HG03521 (cell line): Measurements from ENCODE around the gene FHIT.

Source experiments
- ATAC-seq: cut with Tn5 transposase; IDR thresholded peaks from one replicate; pipeline ENCODE4 v1.9.1; 2021; ENCODE audit warnings: mild to moderate bottlenecking, moderate library complexity; ENCODE audit not compliant: unreplicated experiment

Gene FHIT

GRCh38 chr3:59772416-59773408 is 1478.5 kb downstream of the FHIT start:
- no peak for ATAC-seq

- no peak for ATAC-seq
These were observed 1479.5 kb downstream of the FHIT start for GRCh38 chr3:59771768-59772181.

- no peak for ATAC-seq
These were observed 1482.0 kb downstream of the FHIT start for GRCh38 chr3:59769127-59769750.

- no peak for ATAC-seq
These were observed 1484.9 kb downstream of the FHIT start for GRCh38 chr3:59766200-59766872.

- ATAC-seq = no peak
These were observed 1487.1 kb downstream of the FHIT start for GRCh38 chr3:59764171-59764570.

- ATAC-seq = no peak
These were observed 1488.3 kb downstream of the FHIT start for GRCh38 chr3:59762941-59763340.

GRCh38 chr3:59759298-59760031 is 1491.8 kb downstream of the FHIT start:
- ATAC-seq = no peak

GRCh38 chr3:59758672-59759071 is 1492.6 kb downstream of the FHIT start:
- no peak for ATAC-seq

- ATAC-seq = no peak
These were observed 1494.3 kb downstream of the FHIT start for GRCh38 chr3:59756934-59757333.

GRCh38 chr3:59754456-59755129 is 1496.7 kb downstream of the FHIT start:
- no peak for ATAC-seq

GRCh38 chr3:59753808-59754450 is 1497.3 kb downstream of the FHIT start:
- no peak for ATAC-seq

GRCh38 chr3:59752925-59753324 is 1498.3 kb downstream of the FHIT start:
- no peak for ATAC-seq

- ATAC-seq = no peak
These were observed 1499.6 kb downstream of the FHIT start for GRCh38 chr3:59751606-59752005.

GRCh38 chr3:59750391-59750790 is 1500.9 kb downstream of the FHIT start:
- no peak for ATAC-seq

GRCh38 chr3:59749291-59749690 is 1502.0 kb downstream of the FHIT start:
- ATAC-seq = no peak

GRCh38 chr3:59746585-59746984 is 1504.7 kb downstream of the FHIT start:
- ATAC-seq = no peak

- no peak for ATAC-seq
These were observed 1514.0 kb downstream of the FHIT start for GRCh38 chr3:59737241-59737640.

GRCh38 chr3:59734061-59734460 is 1517.2 kb downstream of the FHIT start:
- ATAC-seq = no peak

GRCh38 chr3:59733041-59733809 is 1518.0 kb downstream of the FHIT start:
- ATAC-seq = no peak
